Measurements from ENCODE around the gene EFCAB5. TPM values are rescaled to one million over a fixed set of nuclear protein-coding genes. Genes with fewer than 3 reads are reported as not detected.
A peak's percentile ranks its signal among the peaks of the same experiment; 100 is the strongest.

EFCAB5 gene
- total and polyA plus RNA-seq, 2 of the 13 experiments (the other 11 are each of a cell fraction or from before 2014, with no cell fraction given), result 0.15 TPM; not detected in 1

GRCh38 chr17:29929533-29930408, 11.7 kb upstream of the EFCAB5 start, which contains the start of gene SSH2 (continued):
- TF ChIP-seq EZH2 (conservative IDR thresholded peaks at IDR 0.05; ENCODE audit: low read depth, low read length) (no peak), SIX1 (CRISPR knock-in tag; IDR thresholded peaks at IDR 0.05; ENCODE audit: borderline replicate concordance) (no peak), ZNF749 (CRISPR knock-in tag; IDR thresholded peaks at IDR 0.05; ENCODE audit: borderline replicate concordance) (no peak; the same call in 1 of the 2 replicates), RELA (CRISPR knock-in tag; IDR thresholded peaks at IDR 0.05) (no peak), SRSF9 (IDR thresholded peaks at IDR 0.05; ENCODE audit: borderline replicate concordance, insufficient read depth, low read depth, low read length, poor library complexity, severe bottlenecking) (no peak), ZNF512 (CRISPR knock-in tag; IDR thresholded peaks at IDR 0.05) (no peak), AKAP8 (CRISPR knock-in tag; IDR thresholded peaks at IDR 0.05) (0 out of 2 replicates have a peak, but pooled peaks have one; percentile 22), ZNF121 (CRISPR knock-in tag; IDR thresholded peaks at IDR 0.05) (no peak), ZNF790 (CRISPR knock-in tag; IDR thresholded peaks at IDR 0.05; ENCODE audit: borderline replicate concordance) (no peak), HDAC2 (CRISPR knock-in tag; IDR thresholded peaks at IDR 0.05) (peak; percentile 44), PHF8 (CRISPR knock-in tag; IDR thresholded peaks at IDR 0.05) (peak; percentile 58), DMTF1 (CRISPR knock-in tag; IDR thresholded peaks at IDR 0.05) (no peak), MTA1 (CRISPR knock-in tag; IDR thresholded peaks at IDR 0.05; ENCODE audit: borderline replicate concordance) (peak; percentile 75; the same call in 1 of the 2 replicates), ZNF691 (CRISPR knock-in tag; IDR thresholded peaks at IDR 0.05; ENCODE audit: borderline replicate concordance, low read depth) (peak; percentile 18), RFX3 (CRISPR knock-in tag; IDR thresholded peaks at IDR 0.05) (no peak), BORCS8-MEF2B (CRISPR knock-in tag; IDR thresholded peaks at IDR 0.05) (0 out of 2 replicates have a peak, but pooled peaks have one; percentile 27), ZNF646 (CRISPR knock-in tag; IDR thresholded peaks at IDR 0.05) (no peak)
